ENCODE results near the gene OTP. TPM values are rescaled to one million over a fixed set of nuclear protein-coding genes. Genes with fewer than 3 reads are reported as not detected.

The OTP gene
- total RNA-seq: not detected

- DNase-seq (no peak), ATAC-seq (no peak)
- no peaks in the 10 kb centered on the region for H3K9me3 ChIP-seq
- peak within 1 kb of the TSS in 1 of 4 donors; percentile 43 for H3K4me3 ChIP-seq
- no peak for TF ChIP-seq POLR2A (IDR thresholded peaks at IDR 0.05)
- no peak for TF ChIP-seq CTCF (IDR thresholded peaks at IDR 0.05 in 4 of 5, conservative IDR thresholded peaks at IDR 0.05 in 1 of 5)
- no peak within 1 kb of the TSS for H3K27ac ChIP-seq
- H3K4me1 ChIP-seq: peaks cover 7 to 20% of the 10 kb centered on the region in 2 donors
- peaks cover 99 to 100% (median 100%) of the 10 kb centered on the region in 3 donors for H3K27me3 ChIP-seq
- H3K36me3 ChIP-seq: no peaks in the 10 kb centered on the region
- intact Hi-C loops (cut with DNase I; ENCODE audit: low total_unique reads): no loop called here
- in situ Hi-C loops (cut with MboI; ENCODE audit: low sequenced_read_pairs in 4 of 4): no loop called here
Measured at GRCh38 chr5:77637998-77638762, at the start of gene OTP. OTP (minus strand) TSS chr5:77638713; CDS start chr5:77638549, 164 bp downstream.

GRCh38 chr5:77683171-77683732, 44.7 kb upstream of the OTP start:
- TF ChIP-seq POLR2A (IDR thresholded peaks at IDR 0.05) (no peak), CTCF (IDR thresholded peaks at IDR 0.05 in 4 of 5, conservative IDR thresholded peaks at IDR 0.05 in 1 of 5) (no peak)
- intact Hi-C loops (cut with DNase I; ENCODE audit: low total_unique reads): no loop called here
- Histone ChIP-seq H3K36me3 (no peaks in the 10 kb centered on the region), H3K4me3 (no peak overlapping the region), H3K9me3 (no peaks in the 10 kb centered on the region), H3K4me1 (peaks cover 0 to 3% of the 10 kb centered on the region in 2 donors), H3K27me3 (no peaks in the 10 kb centered on the region), H3K27ac (no peak overlapping the region)
- in situ Hi-C loops (cut with MboI; ENCODE audit: low sequenced_read_pairs in 4 of 4): no loop called here
- DNase-seq: no peak
- peak in 1 of 2 donors; percentile 50 for ATAC-seq

- intact Hi-C loops (cut with DNase I; ENCODE audit: low total_unique reads): no loop called here
- in situ Hi-C loops (cut with MboI; ENCODE audit: low sequenced_read_pairs in 4 of 4): no loop called here
- DNase-seq (no peak), ATAC-seq (no peak)
- TF ChIP-seq CTCF (IDR thresholded peaks at IDR 0.05 in 4 of 5, conservative IDR thresholded peaks at IDR 0.05 in 1 of 5) (no peak), POLR2A (IDR thresholded peaks at IDR 0.05) (no peak)
- no peaks in the 10 kb centered on the region for H3K9me3 ChIP-seq
- peaks cover 0 to 3% (median 0%) of the 10 kb centered on the region in 3 donors for H3K27me3 ChIP-seq
- no peaks in the 10 kb centered on the region for H3K36me3 ChIP-seq
- no peak overlapping the region for H3K27ac ChIP-seq
- no peaks in the 10 kb centered on the region for H3K4me1 ChIP-seq
- H3K4me3 ChIP-seq: no peak overlapping the region
Measured at GRCh38 chr5:77670526-77670925, 32.0 kb upstream of the OTP start.

GRCh38 chr5:77669677-77670076, 31.2 kb upstream of the OTP start:
- Histone ChIP-seq H3K27me3 (peaks cover 0 to 3% (median 0%) of the 10 kb centered on the region in 3 donors), H3K4me3 (no peak overlapping the region), H3K9me3 (no peaks in the 10 kb centered on the region), H3K27ac (no peak overlapping the region), H3K4me1 (no peaks in the 10 kb centered on the region), H3K36me3 (no peaks in the 10 kb centered on the region)
- in situ Hi-C loops (cut with MboI; ENCODE audit: low sequenced_read_pairs in 4 of 4): no loop called here
- no peak for TF ChIP-seq CTCF (IDR thresholded peaks at IDR 0.05 in 4 of 5, conservative IDR thresholded peaks at IDR 0.05 in 1 of 5)
- TF ChIP-seq POLR2A (IDR thresholded peaks at IDR 0.05): no peak
- DNase-seq (no peak), ATAC-seq (no peak)
- intact Hi-C loops (cut with DNase I; ENCODE audit: low total_unique reads): no loop called here

All from gastrocnemius medialis (tissue), 4 donors.